Sciatic nerve (tissue), 2 donors: ENCODE data around the gene FOXK2. TPM values are rescaled to one million over a fixed set of nuclear protein-coding genes. Genes with fewer than 3 reads are reported as not detected.

Source experiments
- ATAC-seq: fragments of 200-7000 bp; cut with Tn5 transposase; one replicate; pipeline ENCODE4 v1.9.1; 2020; ENCODE audit warnings: mild to moderate bottlenecking, moderate library complexity
- DNase-seq: peaks from one replicate; pipeline ENCODE4 v3.0.0-alpha.2; 2020; ENCODE audit warnings: low spot score
- intact Hi-C: fragments of 100-400 bp; cut with DNase I; formaldehyde crosslinking; loops from one replicate; pipeline ENCODE4 v1.14.2; 2022
- total RNA-seq: library from RNA; stranded (reverse); fragmentation: NEBNext Ultra II Directional; extraction: Animal tissue kit (Norgen Biotek cat#: 25700); gene quantifications from one replicate; pipeline ENCODE4 v1.2.1, GENCODE V29; 2021
- donor health status: DM: no; HTN: no; CAD: no.
- donor health status: DM: no; HTN: no; CAD: no.

FOXK2 gene
- total RNA-seq, 1 donor from 2014 or later, result 59.9 TPM

- ATAC-seq, result peak; percentile 96
- intact Hi-C loops, result no loop called here
- peak; percentile 96 for DNase-seq
Measured at GRCh38 chr17:82648165-82648668, 128.7 kb downstream of the FOXK2 start, which contains the start of gene WDR45B. TSS of gene WDR45B (minus strand) at chr17:82648444. CDS start at chr17:82648340, 104 bp downstream.

- DNase-seq, result peak; percentile 85
- intact Hi-C loops, result no loop called here
- peak; percentile 57 for ATAC-seq
Measured at GRCh38 chr17:82648742-82649331, 129.3 kb downstream of the FOXK2 start.

- DNase-seq, result no peak
- intact Hi-C loops, result no loop called here
- peak; percentile 1 for ATAC-seq
Measured at GRCh38 chr17:82649501-82650261, 130.1 kb downstream of the FOXK2 start.

- ATAC-seq (no peak), DNase-seq (no peak)
- intact Hi-C loops, result no loop called here
Measured at GRCh38 chr17:82650723-82651122, 131.2 kb downstream of the FOXK2 start.

- DNase-seq, result no peak
- no peak for ATAC-seq
- intact Hi-C loops, result no loop called here
Measured at GRCh38 chr17:82653651-82654528, 134.4 kb downstream of the FOXK2 start.

Other genes with a start within 250 kb of the FOXK2 start
- gene CSNK1D, start 246.0 kb upstream of the FOXK2 start, total RNA-seq, result 152 TPM
- 2.5 TPM for gene CD7, start 202.1 kb upstream of the FOXK2 start, total RNA-seq
- 22.2 TPM for gene SECTM1, start 186.0 kb upstream of the FOXK2 start, total RNA-seq
- not detected for gene TEX19, start 160.5 kb upstream of the FOXK2 start, total RNA-seq
- gene UTS2R, start 148.0 kb upstream of the FOXK2 start, total RNA-seq, result not detected
- gene HEXD, start 101.4 kb upstream of the FOXK2 start, total RNA-seq, result 43.2 TPM
- gene OGFOD3, start 101.1 kb upstream of the FOXK2 start, total RNA-seq, result 23.5 TPM
- 94.5 TPM for gene CYBC1, start 69.0 kb upstream of the FOXK2 start, total RNA-seq
- gene NARF, start 61.0 kb upstream of the FOXK2 start, total RNA-seq, result 55.5 TPM
- 67.1 TPM for gene WDR45B, start 128.7 kb downstream of the FOXK2 start, total RNA-seq
- gene RAB40B, start 179.0 kb downstream of the FOXK2 start, total RNA-seq, result 30.3 TPM
- gene FN3KRP, start 197.0 kb downstream of the FOXK2 start, total RNA-seq, result 32.3 TPM
- gene FN3K, start 215.9 kb downstream of the FOXK2 start, total RNA-seq, result 57.2 TPM
- 122 TPM for gene TBCD, start 232.3 kb downstream of the FOXK2 start, total RNA-seq